K562 (cell line): ENCODE results near the gene PSMD7. TPM values are rescaled to one million over a fixed set of nuclear protein-coding genes. Genes with fewer than 3 reads are reported as not detected.

Experiments used
- ATAC-seq: fragments of 200-7000 bp; cut with Tn5 transposase; 3 replicates; pipeline ENCODE4 v1.9.1; 2020; ENCODE audit warnings: moderate library complexity
- BruUV-seq: library from RNA; stranded (reverse); fragments of 400-500 nt; replicated peaks from 2 replicates; lab custom pipeline; 2021; lab: Mats Ljungman, UMichigan
- CTCF ChIA-PET: fragments of 300-600 bp; formaldehyde crosslinking; extraction: SDS; loops from one replicate; lab custom pipeline; 2021; ENCODE audit warnings: low intra/inter-chr PET ratio; lab: Yijun Ruan, JAX
- POLR2A ChIA-PET: fragments of 300-600, 350-650 bp; sonication (Branson Sonifier 250); formaldehyde crosslinking; extraction: SDS; loops from one replicate; lab custom pipeline; 2021; ENCODE audit warnings: antibody characterized with exemption, inconsistent platforms; lab: Yijun Ruan, JAX
- DNase-seq, 4 experiments: peaks; one replicate each; pipeline versions ENCODE4 v3.0.0 to v3.0.0-alpha.2; 2011 to 2018; ENCODE audit warnings: low spot score in 3 of 4, mixed read lengths in 3 of 4; ENCODE audit errors: extremely low read depth in 1 of 4
- FAIRE-seq: peaks from 2 replicates; lab custom pipeline; 2011; peaks lifted over from hg19 to GRCh38; lab: Jason Lieb, UNC
- H2AFZ ChIP-seq: 2 replicates; pipeline ENCODE4 v1.6.0; 2011; ENCODE audit warnings: low read depth, low read length, control low read depth, inconsistent platforms
- H3K27ac ChIP-seq: fragments of 200-600 bp; 3 replicates; pipeline ENCODE4 v1.8.0; 2011; ENCODE audit warnings: low read depth, mild to moderate bottlenecking, control low read depth, inconsistent platforms, low read length, moderate library complexity, mixed read lengths; ENCODE audit errors: extremely low read depth
- H3K27me3 ChIP-seq, 2 experiments: fragments of 300-600 bp in 1 of 2; 2 replicates in 1 of 2; 3 replicates in 1 of 2; pipeline versions ENCODE4 v1.6.0 to v1.8.0; 2011; ENCODE audit warnings: inconsistent platforms in 2 of 2, low read length in 2 of 2, mild to moderate bottlenecking in 1 of 2, mixed read lengths in 1 of 2, moderate library complexity in 1 of 2; ENCODE audit not compliant: control insufficient read depth in 2 of 2, insufficient read depth in 2 of 2
- H3K36me3 ChIP-seq: fragments of 300-600 bp; 3 replicates; pipeline ENCODE4 v1.8.0; 2011; ENCODE audit warnings: mild to moderate bottlenecking, low read length, inconsistent platforms; ENCODE audit not compliant: control insufficient read depth, insufficient read depth
- H3K4me1 ChIP-seq, 2 experiments: fragments of 200-600 bp in 1 of 2; replicated peaks in 1 of 2; 2 replicates in 1 of 2; 3 replicates in 1 of 2; pipeline versions ENCODE4 v1.5.1 to v1.8.0; 2011; ENCODE audit warnings: inconsistent platforms in 2 of 2, low read length in 2 of 2, mild to moderate bottlenecking in 1 of 2, mixed read lengths in 1 of 2, moderate library complexity in 1 of 2; ENCODE audit not compliant: control insufficient read depth in 2 of 2, insufficient read depth in 2 of 2
- H3K4me2 ChIP-seq: 2 replicates; pipeline ENCODE4 v1.6.1; 2011; ENCODE audit warnings: low read length, control low read depth, inconsistent platforms, mixed read lengths; ENCODE audit not compliant: insufficient read depth
- H3K4me3 ChIP-seq: fragments of 200-600 bp; sonication (generic), shearing (Covaris generic); 2 replicates; pipeline ENCODE4 v1.5.1; 2016; ENCODE audit warnings: control low read depth, inconsistent platforms
- H3K79me2 ChIP-seq: fragments of 200-600 bp; 3 replicates; pipeline ENCODE4 v1.8.0; 2011; ENCODE audit warnings: low read length, inconsistent platforms; ENCODE audit not compliant: control insufficient read depth, insufficient read depth
- H3K9ac ChIP-seq, 2 experiments: 2 replicates each; pipeline versions ENCODE4 v1.6.0 to v1.6.1; 2011; ENCODE audit warnings: low read depth in 2 of 2, low read length in 2 of 2, control low read depth in 1 of 2, inconsistent platforms in 1 of 2, mild to moderate bottlenecking in 1 of 2, mixed read lengths in 1 of 2; ENCODE audit not compliant: insufficient read depth in 1 of 2
- H3K9me1 ChIP-seq: one replicate; pipeline ENCODE4 v1.6.0; 2011; ENCODE audit warnings: inconsistent platforms, mild to moderate bottlenecking, low read length, moderate library complexity; ENCODE audit not compliant: control insufficient read depth, insufficient read depth
- H3K9me3 ChIP-seq: replicated peaks from 2 replicates; pipeline ENCODE4 v1.5.1; 2011; ENCODE audit warnings: low read depth, low read length, inconsistent platforms; ENCODE audit not compliant: control insufficient read depth, insufficient read depth
- H4K20me1 ChIP-seq: replicated peaks from 2 replicates; pipeline ENCODE4 v1.6.1; 2011; ENCODE audit warnings: low read length, inconsistent platforms, mixed read lengths; ENCODE audit not compliant: control insufficient read depth, insufficient read depth
- ATF7 ChIP-seq: fragments of 450-650 bp; IDR thresholded peaks from 2 replicates; pipeline ENCODE4 v1.7.1; 2014; ENCODE audit warnings: mild to moderate bottlenecking, moderate library complexity
- ESRRA ChIP-seq: fragments of 450-650 bp; IDR thresholded peaks from 2 replicates; pipeline ENCODE4 v1.6.1; 2014; ENCODE audit warnings: low read depth, mild to moderate bottlenecking, moderate library complexity, borderline replicate concordance
- KAT8 ChIP-seq: fragments of 450-650 bp; IDR thresholded peaks from 2 replicates; pipeline ENCODE4 v1.6.1; 2016; ENCODE audit warnings: low read depth, mild to moderate bottlenecking
- NCOA1 ChIP-seq: fragments of 450-650 bp; IDR thresholded peaks from 2 replicates; pipeline ENCODE4 v1.6.1; 2016; ENCODE audit warnings: low read depth
- PML ChIP-seq: IDR thresholded peaks from 2 replicates; pipeline ENCODE4 v1.6.1; 2012; ENCODE audit warnings: low read length, inconsistent platforms
- PPARD ChIP-seq: fragments of 250-450 bp; sonication (Bioruptor Pico); IDR thresholded peaks from 2 replicates; pipeline ENCODE4 v1.8.0; 2022; ENCODE audit warnings: inconsistent platforms, mild to moderate bottlenecking, moderate library complexity
- RHOXF2B ChIP-seq: fragments of 250-450 bp; sonication (Bioruptor Pico); conservative IDR thresholded peaks from 2 replicates; pipeline ENCODE4 v1.5.1; 2021
- ZNF12 ChIP-seq: sonication (generic); formaldehyde crosslinking; IDR thresholded peaks from 2 replicates; pipeline ENCODE4 v1.4.0; 2020; ENCODE audit warnings: mild to moderate bottlenecking, missing genetic modification reagents
- ZNF212 ChIP-seq: fragments of 450-650 bp; formaldehyde crosslinking; IDR thresholded peaks from 2 replicates; pipeline ENCODE4 v1.4.0; 2020; ENCODE audit warnings: mild to moderate bottlenecking
- ZNF354B ChIP-seq: fragments of 250-450 bp; sonication (Bioruptor Pico); IDR thresholded peaks from 2 replicates; pipeline ENCODE4 v1.4.0; 2020
- WGBS: fragments of 100-300 bp; shearing (Covaris generic); methylation state at CpG from one replicate; pipeline ENCODE4 v1.1.6; 2016; ENCODE audit warnings: low coverage, mixed read lengths; ENCODE audit not compliant: insufficient coverage; ENCODE audit errors: missing lambda C conversion rate; 5-methylcytosine and 5-hydroxymethylcytosine counted together
- in situ Hi-C: fragments of 300-500 bp; cut with MboI; formaldehyde crosslinking; loops from 4 replicates; pipeline ENCODE4 v1.15.0; 2018; ENCODE audit warnings: inconsistent platforms, mixed read lengths
- intact Hi-C: fragments of 100-400 bp; cut with micrococcal nuclease; formaldehyde crosslinking; loops from 2 replicates; pipeline ENCODE4 v1.14.2; 2022
- polyA plus RNA-seq, 8 experiments: library from polyadenylated mRNA; depleted of rRNA in 4 of 8; stranded (reverse) in 5 of 8; unstranded in 3 of 8; fragments of >200 nt; fragmentation: Nextera tagmentation in 2 of 8; fragmentation: Illumina TruSeq in 1 of 8; extraction: Ambion mirVana in 2 of 8; extraction: Trizol in 1 of 8; gene quantifications; 2 replicates each; pipeline versions ENCODE4 v1.2.1 to v1.2.3, GENCODE V29; 2011 to 2014; ENCODE audit warnings: inconsistent platforms in 1 of 8, missing spikeins in 1 of 8
- total RNA-seq, 7 experiments: library from RNA; depleted of rRNA in 6 of 7; stranded (reverse); fragments of >200 nt in 6 of 7; fragmentation: Illumina TruSeq in 2 of 7; extraction: Trizol in 2 of 7; gene quantifications; 2 replicates each; pipeline versions ENCODE4 v1.2.1 to v1.2.3, GENCODE V29; 2011 to 2021; ENCODE audit warnings: low replicate concordance in 1 of 7
- TF ChIP-seq, protein P1 (sequence below): fragments of 250-450 bp; sonication (Bioruptor Pico); IDR thresholded peaks from 2 replicates; pipeline ENCODE4 v1.8.0; 2022; ENCODE audit warnings: moderate library complexity, mild to moderate bottlenecking, inconsistent platforms
- TF ChIP-seq, protein P2 (sequence below): fragments of 450-650 bp; IDR thresholded peaks from 2 replicates; pipeline ENCODE4 v1.6.1; 2016; ENCODE audit warnings: mild to moderate bottlenecking
- TF ChIP-seq, protein P3 (sequence below): fragments of 450-650 bp; formaldehyde crosslinking; IDR thresholded peaks from 2 replicates; pipeline ENCODE4 v1.4.0; 2020; ENCODE audit warnings: mild to moderate bottlenecking

PSMD7 gene
- total and polyA plus RNA-seq, 9 of the 15 experiments (the other 6 are each of a cell fraction or from before 2014, with no cell fraction given), result 100 to 226 (median 156) TPM

DNA sequence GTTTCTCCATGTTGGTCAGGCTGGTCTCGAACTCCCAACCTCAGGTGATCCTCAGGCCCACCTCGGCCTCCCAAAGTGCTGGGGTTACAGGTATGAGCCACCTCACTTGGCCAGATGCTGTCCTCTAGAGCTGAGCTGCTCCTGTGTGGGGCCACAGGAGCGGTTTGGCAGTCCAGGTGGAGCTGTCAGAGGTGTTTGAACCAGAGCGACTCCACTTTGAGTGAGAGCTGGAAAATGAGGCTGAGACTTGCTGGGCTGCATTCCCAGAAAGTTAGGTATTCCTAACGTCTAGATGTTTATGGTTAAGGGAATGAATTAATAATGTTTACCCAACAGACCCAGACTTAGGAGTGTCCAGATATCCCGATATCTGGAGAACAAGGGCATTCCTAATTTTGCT is 16.8 kb upstream of the PSMD7 start:
- FAIRE-seq, result no peak
- POLR2A ChIA-PET, result interaction anchor here (0.6 to 1.1 kb wide), 2 partner anchors 13 to 1433 kb away, joined by 3 read pairs; no protein-coding TSS in a partner anchor
- Histone ChIP-seq H3K27ac (no peak overlapping the region), H3K9me1 (no peaks in the 10 kb centered on the region)
- TF ChIP-seq ATF7 (no peak), PML (no peak), ZNF354B (no peak), PPARD (CRISPR knock-in tag) (no peak), NCOA1 (no peak), KAT8 (no peak), ZNF12 (CRISPR knock-in tag) (no peak), RHOXF2B (CRISPR knock-in tag) (no peak), ESRRA (no peak), ZNF212 (CRISPR knock-in tag) (no peak)
- TF ChIP-seq, protein P1, sequence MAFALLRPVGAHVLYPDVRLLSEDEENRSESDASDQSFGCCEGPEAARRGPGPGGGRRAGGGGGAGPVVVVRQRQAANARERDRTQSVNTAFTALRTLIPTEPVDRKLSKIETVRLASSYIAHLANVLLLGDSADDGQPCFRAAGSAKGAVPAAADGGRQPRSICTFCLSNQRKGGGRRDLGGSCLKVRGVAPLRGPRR, result no peak
- TF ChIP-seq, protein P2, sequence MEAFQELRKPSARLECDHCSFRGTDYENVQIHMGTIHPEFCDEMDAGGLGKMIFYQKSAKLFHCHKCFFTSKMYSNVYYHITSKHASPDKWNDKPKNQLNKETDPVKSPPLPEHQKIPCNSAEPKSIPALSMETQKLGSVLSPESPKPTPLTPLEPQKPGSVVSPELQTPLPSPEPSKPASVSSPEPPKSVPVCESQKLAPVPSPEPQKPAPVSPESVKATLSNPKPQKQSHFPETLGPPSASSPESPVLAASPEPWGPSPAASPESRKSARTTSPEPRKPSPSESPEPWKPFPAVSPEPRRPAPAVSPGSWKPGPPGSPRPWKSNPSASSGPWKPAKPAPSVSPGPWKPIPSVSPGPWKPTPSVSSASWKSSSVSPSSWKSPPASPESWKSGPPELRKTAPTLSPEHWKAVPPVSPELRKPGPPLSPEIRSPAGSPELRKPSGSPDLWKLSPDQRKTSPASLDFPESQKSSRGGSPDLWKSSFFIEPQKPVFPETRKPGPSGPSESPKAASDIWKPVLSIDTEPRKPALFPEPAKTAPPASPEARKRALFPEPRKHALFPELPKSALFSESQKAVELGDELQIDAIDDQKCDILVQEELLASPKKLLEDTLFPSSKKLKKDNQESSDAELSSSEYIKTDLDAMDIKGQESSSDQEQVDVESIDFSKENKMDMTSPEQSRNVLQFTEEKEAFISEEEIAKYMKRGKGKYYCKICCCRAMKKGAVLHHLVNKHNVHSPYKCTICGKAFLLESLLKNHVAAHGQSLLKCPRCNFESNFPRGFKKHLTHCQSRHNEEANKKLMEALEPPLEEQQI, result no peak
- TF ChIP-seq, protein P3, sequence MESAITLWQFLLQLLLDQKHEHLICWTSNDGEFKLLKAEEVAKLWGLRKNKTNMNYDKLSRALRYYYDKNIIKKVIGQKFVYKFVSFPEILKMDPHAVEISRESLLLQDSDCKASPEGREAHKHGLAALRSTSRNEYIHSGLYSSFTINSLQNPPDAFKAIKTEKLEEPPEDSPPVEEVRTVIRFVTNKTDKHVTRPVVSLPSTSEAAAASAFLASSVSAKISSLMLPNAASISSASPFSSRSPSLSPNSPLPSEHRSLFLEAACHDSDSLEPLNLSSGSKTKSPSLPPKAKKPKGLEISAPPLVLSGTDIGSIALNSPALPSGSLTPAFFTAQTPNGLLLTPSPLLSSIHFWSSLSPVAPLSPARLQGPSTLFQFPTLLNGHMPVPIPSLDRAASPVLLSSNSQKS (CRISPR knock-in tag), result no peak
- TF ChIP-seq, all 486 proteins: peak for 0
- ATAC-seq, result no peak
- Histone ChIP-seq H3K36me3 (no peaks in the 10 kb centered on the region), H3K79me2 (no peaks in the 10 kb centered on the region), H4K20me1 (no peaks in the 10 kb centered on the region), H2AFZ (no peak overlapping the region), H3K4me3 (no peak overlapping the region), H3K9ac (no peak overlapping the region), H3K4me2 (no peak overlapping the region), H3K27me3 (no peaks in the 10 kb centered on the region; a peak in 2 of 5 replicates), H3K9me3 (no peaks in the 10 kb centered on the region), H3K4me1 (peaks cover 6 to 9% of the 10 kb centered on the region in 2 experiments; a peak in 4 of 5 replicates)
- WGBS, result 50% methylated on average over 5 of the region's 6 CpGs
- intact Hi-C loops, result loop anchor here (10.0 kb wide), 1 partner anchor 565 kb away; no protein-coding TSS in a partner anchor
- in situ Hi-C loops, result no loop called here
- no TSS peak for BruUV-seq
- CTCF ChIA-PET, result no interaction called here
- DNase-seq, result no peak
